Lower leg skin (tissue), 4 donors: ENCODE measurements around the gene PGP. TPM values are rescaled to one million over a fixed set of nuclear protein-coding genes. Genes with fewer than 3 reads are reported as not detected.

Experiments
- DNase-seq, 2 donors: peaks; one replicate each; pipeline ENCODE4 v3.0.0-alpha.2; 2019; ENCODE audit warnings: low spot score in 2 of 2
- H3K4me3 ChIP-seq: fragments of 200-600 bp; sonication (generic); 2 replicates; pipeline ENCODE4 v1.5.1; 2017; ENCODE audit warnings: mild to moderate bottlenecking, low read depth; ENCODE audit not compliant: poor library complexity, severe bottlenecking
- POLR2A ChIP-seq, 2 donors: fragments of 450-650 bp; IDR thresholded peaks; one replicate each; pipeline ENCODE4 v1.6.1; 2016 to 2017; ENCODE audit warnings: antibody characterized with exemption in 2 of 2, mild to moderate bottlenecking in 1 of 2, moderate library complexity in 1 of 2
- WGBS, 2 donors: methylation state at CpG; one replicate each; pipeline ENCODE4 v1.1.5; 2018; 5-methylcytosine and 5-hydroxymethylcytosine counted together
- intact Hi-C: fragments of 100-400 bp; cut with DNase I; formaldehyde crosslinking; loops from one replicate; pipeline ENCODE4 v1.15.0; 2023; ENCODE audit warnings: low total_unique reads
- total RNA-seq, 4 donors: library from RNA; depleted of rRNA; stranded (reverse); fragments of >200 nt; gene quantifications; one replicate each; pipeline ENCODE4 v1.1.0, GENCODE V29; 2016
- TF ChIP-seq, protein P1 (sequence below), 3 donors: fragments of 450-650 bp; IDR thresholded peaks; one replicate each; pipeline ENCODE4 v1.5.1; 2016; ENCODE audit warnings: antibody characterized with exemption in 3 of 3, mild to moderate bottlenecking in 3 of 3, moderate library complexity in 2 of 3

The PGP gene
- total RNA-seq, 4 donors from 2014 or later: 9.6 to 19.4 (median 12.8) TPM

DNA sequence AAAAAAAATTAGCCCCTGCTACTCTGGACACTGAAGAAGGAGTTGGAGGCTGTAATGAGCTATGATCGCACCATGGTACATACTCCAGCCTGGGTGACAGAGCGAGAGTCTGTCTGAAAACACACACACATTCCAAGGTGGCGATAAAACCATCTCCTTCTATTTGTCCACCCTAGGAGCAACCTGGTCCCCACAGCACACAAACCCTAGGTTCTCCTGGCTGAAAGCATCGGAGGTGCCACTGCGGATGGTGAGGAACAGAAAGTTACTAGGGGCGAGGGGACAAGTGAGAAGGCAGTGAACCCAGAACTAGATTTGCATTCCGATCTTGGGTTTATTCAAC, 38.1 kb upstream of the PGP start:
- H3K4me3 ChIP-seq: no peak overlapping the region
- DNase-seq: no peak
- TF ChIP-seq, protein P1, sequence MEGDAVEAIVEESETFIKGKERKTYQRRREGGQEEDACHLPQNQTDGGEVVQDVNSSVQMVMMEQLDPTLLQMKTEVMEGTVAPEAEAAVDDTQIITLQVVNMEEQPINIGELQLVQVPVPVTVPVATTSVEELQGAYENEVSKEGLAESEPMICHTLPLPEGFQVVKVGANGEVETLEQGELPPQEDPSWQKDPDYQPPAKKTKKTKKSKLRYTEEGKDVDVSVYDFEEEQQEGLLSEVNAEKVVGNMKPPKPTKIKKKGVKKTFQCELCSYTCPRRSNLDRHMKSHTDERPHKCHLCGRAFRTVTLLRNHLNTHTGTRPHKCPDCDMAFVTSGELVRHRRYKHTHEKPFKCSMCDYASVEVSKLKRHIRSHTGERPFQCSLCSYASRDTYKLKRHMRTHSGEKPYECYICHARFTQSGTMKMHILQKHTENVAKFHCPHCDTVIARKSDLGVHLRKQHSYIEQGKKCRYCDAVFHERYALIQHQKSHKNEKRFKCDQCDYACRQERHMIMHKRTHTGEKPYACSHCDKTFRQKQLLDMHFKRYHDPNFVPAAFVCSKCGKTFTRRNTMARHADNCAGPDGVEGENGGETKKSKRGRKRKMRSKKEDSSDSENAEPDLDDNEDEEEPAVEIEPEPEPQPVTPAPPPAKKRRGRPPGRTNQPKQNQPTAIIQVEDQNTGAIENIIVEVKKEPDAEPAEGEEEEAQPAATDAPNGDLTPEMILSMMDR (IDR thresholded peaks at IDR 0.05): no peak
- no peak for TF ChIP-seq POLR2A (IDR thresholded peaks at IDR 0.05)
- 95 to 98% methylated on average over 7 of the region's 7 CpGs for WGBS, 2 donors
- intact Hi-C loops: no loop called here

DNA sequence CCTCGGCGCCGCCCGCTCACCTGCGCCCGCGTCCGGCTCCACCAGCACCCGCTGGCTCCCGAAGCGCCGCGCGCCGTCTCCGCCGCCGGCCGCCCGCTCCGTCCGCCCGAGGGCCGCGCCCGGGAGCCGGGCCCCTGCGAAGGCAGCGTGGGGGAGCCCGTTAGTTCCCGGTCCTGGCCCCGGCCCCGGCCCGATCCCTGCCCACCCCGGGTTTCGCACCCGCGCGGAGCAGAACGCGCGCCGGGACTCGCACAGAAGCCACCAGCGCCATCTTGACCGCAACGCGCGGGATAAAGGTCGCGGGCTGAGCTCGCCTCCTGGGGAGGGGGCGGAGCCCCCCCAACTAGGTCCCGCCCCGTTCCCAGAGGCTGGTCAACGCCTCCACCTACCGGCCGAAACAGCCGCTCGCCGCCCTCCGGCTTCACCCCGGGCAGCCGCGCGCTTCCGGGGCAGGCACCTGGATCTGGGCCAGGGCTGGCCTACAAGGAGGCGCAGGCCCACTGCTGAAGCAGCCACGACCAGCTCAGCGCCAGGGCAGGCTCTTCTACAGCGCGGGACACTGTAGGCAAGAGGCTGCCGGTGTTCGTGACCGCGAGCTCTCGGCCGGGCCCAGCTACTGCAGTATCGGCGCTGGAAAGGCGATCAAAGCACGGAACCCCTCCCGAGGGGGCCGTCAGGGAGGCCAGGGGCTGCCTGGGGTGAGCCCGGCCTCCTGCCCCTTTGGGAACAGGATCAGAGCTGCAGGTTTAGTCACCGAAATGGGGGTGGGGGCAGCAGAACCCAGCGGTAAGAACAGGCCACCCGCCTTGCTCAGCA, 36.9 kb upstream of the PGP start, which contains the start of gene ECI1:
TSS of gene ECI1 (minus strand) at position 292 of the 816 bp plus-strand sequence. CDS start at position 271, 21 bp downstream.
- intact Hi-C loops: no loop called here
- H3K4me3 ChIP-seq: peak within 1 kb of the TSS; percentile 63
- DNase-seq: peak; percentile 90 to 98
- 4 to 10% methylated on average over 18 to 32 of the region's 88 CpGs for WGBS, 2 donors
- TF ChIP-seq, protein P1 (IDR thresholded peaks at IDR 0.05): peak in 1 of 3 donors; percentile 51
- no peak for TF ChIP-seq POLR2A (IDR thresholded peaks at IDR 0.05)

DNA sequence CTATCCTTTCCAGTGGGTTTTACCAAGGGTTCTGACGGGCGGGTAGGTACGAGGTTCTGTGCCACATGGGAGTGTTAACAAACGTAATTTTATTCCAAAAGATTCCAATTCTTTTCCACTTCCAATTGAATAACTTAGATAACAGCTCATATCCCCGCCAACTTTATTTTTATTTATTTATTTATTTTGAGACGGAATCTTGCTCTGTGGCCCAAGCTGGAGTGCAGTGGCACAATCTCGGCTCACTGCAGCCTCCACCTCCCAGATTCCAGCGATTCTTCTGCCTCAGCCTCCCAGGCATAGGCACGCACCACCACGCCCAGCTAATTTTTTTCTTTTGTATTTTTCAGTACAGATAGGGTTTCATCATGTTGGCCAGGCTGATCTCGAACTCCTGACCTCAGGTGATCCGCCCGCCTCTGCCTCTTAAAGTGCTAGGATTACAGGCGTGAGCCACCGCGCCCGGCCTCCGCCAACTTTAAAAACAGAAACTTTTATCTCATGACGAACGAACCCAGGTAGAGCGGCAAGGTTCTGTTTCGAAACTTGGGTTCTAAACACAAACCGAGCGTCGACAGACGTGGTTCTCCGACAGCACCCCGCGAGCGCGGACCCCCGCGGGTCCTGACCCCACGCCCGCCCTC, 36.1 kb upstream of the PGP start:
- no peak for DNase-seq
- TF ChIP-seq, protein P1 (IDR thresholded peaks at IDR 0.05): no peak
- no peak for TF ChIP-seq POLR2A (IDR thresholded peaks at IDR 0.05)
- intact Hi-C loops: no loop called here
- peak overlapping the region; percentile 63 for H3K4me3 ChIP-seq
- WGBS, 2 donors: 4 to 5% methylated on average over 35 of the region's 35 CpGs

DNA sequence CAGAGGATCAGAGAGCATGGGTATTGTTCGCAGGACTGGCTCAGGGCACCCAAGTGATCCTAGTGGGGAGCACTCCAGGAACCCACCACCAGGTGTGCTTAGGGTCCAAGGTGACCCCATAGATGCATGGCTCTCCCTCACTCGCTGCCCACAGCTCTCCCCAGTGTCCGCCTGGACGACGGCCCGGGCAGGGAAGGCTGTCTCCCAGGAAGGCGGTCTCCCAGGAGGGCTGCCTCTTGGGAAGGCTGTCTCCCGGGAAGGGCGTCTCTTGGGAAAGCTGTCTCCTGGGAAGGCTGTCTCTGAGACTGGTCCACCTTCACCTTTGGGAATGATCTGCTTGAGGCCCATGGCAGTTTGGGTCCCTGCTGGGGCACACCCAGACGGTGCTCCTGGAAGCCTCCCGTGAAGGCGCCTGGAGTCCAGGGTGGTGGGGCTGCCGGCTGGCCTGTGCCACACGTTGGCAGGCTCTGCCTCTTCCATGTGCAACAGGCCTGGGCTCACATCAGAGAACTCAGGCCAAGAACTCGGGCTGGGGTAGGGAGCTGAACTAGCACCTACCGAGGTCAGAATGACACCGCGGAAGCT, 31.8 kb upstream of the PGP start:
- WGBS, 2 donors: 91% methylated on average over 14 to 18 of the region's 18 CpGs
- TF ChIP-seq, protein P1 (IDR thresholded peaks at IDR 0.05): no peak
- no peak for TF ChIP-seq POLR2A (IDR thresholded peaks at IDR 0.05)
- intact Hi-C loops: no loop called here

DNA sequence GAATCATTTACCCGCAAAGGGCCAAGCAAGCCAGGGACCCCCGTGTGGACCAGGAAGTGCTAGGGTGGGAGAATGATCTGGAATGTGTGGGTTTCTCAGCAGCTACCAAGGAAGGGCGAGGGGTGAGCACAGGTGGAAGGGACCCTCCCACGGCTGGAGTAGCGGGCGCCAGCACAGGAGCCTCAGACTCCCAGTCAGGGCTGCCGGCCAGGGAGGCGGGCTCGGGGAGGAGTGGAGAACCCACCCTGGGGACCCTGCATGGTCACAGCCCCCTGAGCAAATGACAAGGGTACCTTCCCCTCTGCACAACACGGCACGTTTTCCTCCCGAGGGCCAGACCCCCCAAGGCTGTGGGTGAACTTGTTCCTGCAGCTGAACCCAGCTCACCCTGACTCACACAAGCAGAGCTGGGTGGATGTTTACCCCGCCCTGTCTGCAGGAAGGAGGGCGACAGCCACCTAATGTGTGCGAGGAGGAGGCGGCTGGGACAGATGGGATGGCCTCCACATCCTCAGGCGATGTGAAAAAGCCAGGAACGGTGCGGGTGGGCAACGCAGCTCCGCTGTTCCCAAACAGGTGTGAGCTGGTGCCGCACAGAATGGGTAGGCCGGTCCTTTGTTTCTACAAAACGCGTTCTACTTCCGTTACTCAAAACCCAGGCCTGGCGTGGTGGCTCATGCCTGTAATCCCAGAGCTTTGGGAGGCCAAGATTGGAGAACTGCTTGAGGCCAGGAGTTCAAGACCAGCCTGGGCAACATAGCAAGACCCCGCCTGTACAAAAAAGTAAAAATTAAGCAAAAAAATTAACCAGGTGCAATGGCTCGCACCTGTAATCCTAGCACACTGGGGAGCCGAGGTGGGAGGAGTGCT, 30.5 kb upstream of the PGP start:
- H3K4me3 ChIP-seq: no peak overlapping the region
- TF ChIP-seq POLR2A (IDR thresholded peaks at IDR 0.05): no peak
- TF ChIP-seq, protein P1 (IDR thresholded peaks at IDR 0.05): no peak
- 93 to 95% methylated on average over 27 to 30 of the region's 30 CpGs for WGBS, 2 donors
- DNase-seq: no peak
- intact Hi-C loops: no loop called here

More for the DNA sequence above, 31.8 kb upstream of the PGP start:
- no peak overlapping the region for H3K4me3 ChIP-seq
- no peak for DNase-seq
